GM18526 (cell line): ENCODE results near the gene SSTR3.

Source experiments
- POLR2A ChIP-seq: IDR thresholded peaks from 3 replicates; pipeline ENCODE4 v1.6.1; 2011; ENCODE audit not compliant: insufficient read length; ENCODE audit errors: extremely low read depth

Gene SSTR3

GRCh38 chr22:37212174-37212906 lies at the start of gene SSTR3:
TSS of gene SSTR3 (minus strand) at chr22:37212477. CDS start at chr22:37207803, 4,674 bp downstream.
- TF ChIP-seq POLR2A, result no peak

- TF ChIP-seq POLR2A, result no peak
These were observed 48.6 kb upstream of the SSTR3 start for GRCh38 chr22:37260901-37261336.

- no peak for TF ChIP-seq POLR2A
These were observed 48.0 kb upstream of the SSTR3 start for GRCh38 chr22:37260155-37260795.

GRCh38 chr22:37259540-37260029 lies 47.3 kb upstream of the SSTR3 start:
- TF ChIP-seq POLR2A, result no peak

- no peak for TF ChIP-seq POLR2A
These were observed 46.6 kb upstream of the SSTR3 start for GRCh38 chr22:37258753-37259401.

- no peak for TF ChIP-seq POLR2A
These were observed 45.9 kb upstream of the SSTR3 start for GRCh38 chr22:37258005-37258752.

- no peak for TF ChIP-seq POLR2A
These were observed 43.9 kb upstream of the SSTR3 start for GRCh38 chr22:37256075-37256726.

- no peak for TF ChIP-seq POLR2A
These were observed 43.3 kb upstream of the SSTR3 start for GRCh38 chr22:37255558-37256006.

- no peak for TF ChIP-seq POLR2A
These were observed 42.6 kb upstream of the SSTR3 start for GRCh38 chr22:37254867-37255233.

GRCh38 chr22:37254209-37254866 lies 42.1 kb upstream of the SSTR3 start:
- TF ChIP-seq POLR2A, result no peak

- TF ChIP-seq POLR2A, result no peak
These were observed 40.9 kb upstream of the SSTR3 start for GRCh38 chr22:37253126-37253660.

- TF ChIP-seq POLR2A, result no peak
These were observed 37.7 kb upstream of the SSTR3 start for GRCh38 chr22:37249986-37250385.

GRCh38 chr22:37248251-37248650 lies 36.0 kb upstream of the SSTR3 start:
- TF ChIP-seq POLR2A, result no peak

GRCh38 chr22:37245740-37246139 lies 33.5 kb upstream of the SSTR3 start:
- no peak for TF ChIP-seq POLR2A

- TF ChIP-seq POLR2A, result peak; percentile 17
These were observed 32.8 kb upstream of the SSTR3 start for GRCh38 chr22:37244922-37245722.
